GM12872 (cell line): ENCODE results near the gene ITFG1.

Source experiments
- TF ChIP-seq, protein P1 (sequence below): IDR thresholded peaks from 3 replicates; pipeline ENCODE4 v1.5.1; 2011; ENCODE audit warnings: low read depth, mild to moderate bottlenecking, low read length, moderate library complexity; ENCODE audit not compliant: insufficient read depth

ITFG1 gene

DNA sequence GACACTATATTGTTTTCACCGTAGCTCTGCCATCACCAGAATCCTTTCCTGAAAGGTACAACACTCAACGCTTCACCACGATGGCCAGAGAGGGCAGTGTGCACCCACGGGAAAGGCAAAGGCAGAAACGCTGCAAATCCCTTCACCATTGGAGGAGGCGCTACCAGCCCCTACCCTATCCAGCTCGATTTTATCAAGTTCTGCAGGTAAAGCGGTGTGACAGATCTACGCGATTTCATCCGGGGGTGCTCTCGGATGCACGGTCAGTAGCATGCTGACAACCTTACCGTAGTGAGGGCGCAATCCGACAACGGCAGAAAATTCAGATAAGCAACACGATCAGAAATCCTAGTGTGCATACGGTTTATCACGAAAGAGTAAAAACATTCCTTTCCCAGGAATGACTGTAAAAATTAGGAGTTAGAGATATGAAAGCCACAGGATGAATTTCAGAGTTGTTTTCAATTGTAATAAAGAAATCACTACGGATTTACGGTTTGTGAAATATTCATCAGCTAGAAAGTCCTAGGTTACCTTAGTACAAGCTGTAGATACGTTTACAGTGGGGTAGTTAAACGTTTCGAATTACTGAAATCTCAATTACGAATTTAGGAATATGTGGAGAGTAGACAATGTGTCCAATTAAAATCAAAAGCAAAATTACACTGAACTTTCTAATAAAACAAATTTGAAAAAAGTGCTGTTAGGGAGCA lies 318.9 kb downstream of the ITFG1 start:
- TF ChIP-seq, protein P1, sequence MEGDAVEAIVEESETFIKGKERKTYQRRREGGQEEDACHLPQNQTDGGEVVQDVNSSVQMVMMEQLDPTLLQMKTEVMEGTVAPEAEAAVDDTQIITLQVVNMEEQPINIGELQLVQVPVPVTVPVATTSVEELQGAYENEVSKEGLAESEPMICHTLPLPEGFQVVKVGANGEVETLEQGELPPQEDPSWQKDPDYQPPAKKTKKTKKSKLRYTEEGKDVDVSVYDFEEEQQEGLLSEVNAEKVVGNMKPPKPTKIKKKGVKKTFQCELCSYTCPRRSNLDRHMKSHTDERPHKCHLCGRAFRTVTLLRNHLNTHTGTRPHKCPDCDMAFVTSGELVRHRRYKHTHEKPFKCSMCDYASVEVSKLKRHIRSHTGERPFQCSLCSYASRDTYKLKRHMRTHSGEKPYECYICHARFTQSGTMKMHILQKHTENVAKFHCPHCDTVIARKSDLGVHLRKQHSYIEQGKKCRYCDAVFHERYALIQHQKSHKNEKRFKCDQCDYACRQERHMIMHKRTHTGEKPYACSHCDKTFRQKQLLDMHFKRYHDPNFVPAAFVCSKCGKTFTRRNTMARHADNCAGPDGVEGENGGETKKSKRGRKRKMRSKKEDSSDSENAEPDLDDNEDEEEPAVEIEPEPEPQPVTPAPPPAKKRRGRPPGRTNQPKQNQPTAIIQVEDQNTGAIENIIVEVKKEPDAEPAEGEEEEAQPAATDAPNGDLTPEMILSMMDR = peak; percentile 98

DNA sequence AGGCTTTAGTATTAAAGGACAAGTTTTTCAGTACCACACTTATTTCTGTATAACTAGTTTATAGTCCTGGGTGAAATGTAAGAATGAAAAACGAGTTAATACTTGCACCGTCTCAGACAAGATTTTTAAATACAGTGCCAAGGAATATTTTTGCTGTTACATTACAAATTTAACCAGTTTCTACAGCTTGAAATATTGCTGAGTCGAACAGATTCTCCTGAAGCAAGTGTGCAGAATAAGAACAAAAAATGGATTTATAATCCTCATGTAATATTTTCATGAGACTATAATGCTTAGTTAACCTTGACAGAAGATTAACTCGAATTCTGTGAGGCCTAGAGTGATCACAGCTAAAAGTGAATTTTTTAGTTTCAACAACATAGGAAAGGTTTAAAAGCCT lies 320.2 kb downstream of the ITFG1 start:
- TF ChIP-seq, protein P1 = no peak

DNA sequence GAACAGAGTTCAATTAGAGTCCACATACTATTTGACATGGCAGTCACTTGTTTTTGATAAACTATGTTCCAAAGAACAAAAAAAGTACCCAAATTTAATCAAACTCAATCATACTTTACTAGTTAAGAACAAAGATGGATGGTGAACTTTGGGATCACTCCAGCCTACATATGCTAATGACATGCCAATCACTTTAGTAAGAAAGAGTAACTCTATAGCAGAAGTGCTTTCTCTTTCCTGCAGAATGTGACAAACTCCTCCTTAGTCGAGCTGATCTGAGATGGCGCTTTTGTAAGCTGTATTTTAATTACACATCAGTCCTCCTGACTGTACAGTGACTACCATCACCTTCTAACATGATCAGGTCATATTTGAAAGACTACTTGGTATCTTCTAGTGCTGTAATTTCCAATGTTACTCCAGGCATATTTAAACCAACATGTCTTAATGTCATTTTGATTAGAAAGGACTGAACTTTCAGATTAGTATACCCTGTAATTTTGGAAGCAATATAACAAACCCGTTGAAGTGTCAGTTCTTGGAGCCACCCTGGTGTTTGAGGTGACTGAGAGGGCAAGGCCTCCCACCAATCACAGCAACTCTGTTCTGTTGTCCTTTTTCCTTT lies 321.2 kb downstream of the ITFG1 start:
- TF ChIP-seq, protein P1 = no peak

DNA sequence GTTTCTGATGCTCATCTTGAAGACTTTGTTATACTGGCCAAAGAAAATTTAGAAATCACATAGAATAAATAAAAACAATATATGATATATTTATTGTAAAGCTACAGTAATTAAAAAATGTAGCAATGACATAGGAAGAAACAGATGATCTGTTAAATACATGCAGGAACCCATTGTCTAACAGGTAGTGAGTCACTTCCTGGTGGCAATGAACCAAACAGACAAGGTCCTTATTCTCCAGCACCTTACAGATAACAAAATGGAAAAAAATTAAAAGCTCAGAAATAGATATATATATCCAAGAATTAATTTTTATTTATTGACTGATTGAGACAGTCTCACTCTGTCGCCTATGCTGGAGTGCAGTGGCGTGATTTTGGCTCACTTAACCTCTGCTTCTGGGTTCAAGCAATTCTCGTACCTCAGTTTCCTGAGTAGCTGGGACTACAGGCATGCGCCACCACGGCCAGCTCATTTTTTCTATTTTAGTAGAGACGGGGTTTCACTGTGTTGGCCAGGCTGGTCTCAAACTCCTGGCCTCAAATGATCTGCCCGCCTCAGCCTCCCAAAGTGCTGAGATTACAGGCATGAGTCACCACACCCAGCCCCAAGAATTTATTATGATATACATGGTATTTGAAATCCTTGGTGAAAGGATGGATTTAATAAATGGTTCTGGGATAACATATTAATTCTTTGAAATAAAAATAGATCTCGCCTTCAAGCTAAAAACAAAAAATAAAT lies 324.6 kb downstream of the ITFG1 start:
- TF ChIP-seq, protein P1 = no peak

DNA sequence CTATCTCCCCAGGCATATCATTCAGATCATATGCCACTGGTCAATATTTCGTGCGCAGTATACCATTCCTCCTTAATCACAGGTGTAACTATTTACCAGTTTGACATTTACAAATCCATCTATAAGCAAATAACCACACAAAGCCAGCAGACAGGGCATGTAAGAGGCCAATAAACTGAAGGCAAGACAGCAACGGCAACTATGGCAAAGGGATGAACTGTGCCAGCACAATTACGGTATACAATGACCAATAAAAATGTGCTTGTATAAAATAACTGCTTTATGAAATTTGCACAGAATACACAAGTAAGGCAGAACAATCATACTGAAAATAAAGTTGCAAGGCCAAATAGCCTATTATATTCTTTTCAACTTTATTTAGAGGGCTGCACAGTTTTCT lies 326.3 kb downstream of the ITFG1 start:
- TF ChIP-seq, protein P1 = no peak

DNA sequence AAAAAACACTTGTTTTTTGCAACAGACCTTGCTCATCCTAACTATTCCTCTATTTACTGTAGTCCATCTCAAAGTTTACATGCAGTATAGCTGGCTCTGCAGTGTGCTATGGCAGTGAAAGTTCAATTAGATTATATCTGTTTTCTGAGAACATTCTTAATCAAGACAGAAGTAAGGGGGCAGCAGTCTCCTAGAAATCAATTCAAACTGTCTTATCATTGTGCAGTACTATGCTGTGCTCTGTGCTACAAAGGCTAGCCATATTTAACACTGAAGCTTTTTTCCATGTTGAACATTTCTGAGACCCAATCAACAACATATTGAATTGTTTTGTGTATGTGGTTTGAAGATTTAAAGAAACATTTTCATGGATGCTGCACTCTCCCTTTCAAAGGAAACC lies 328.6 kb downstream of the ITFG1 start:
- TF ChIP-seq, protein P1 = no peak

DNA sequence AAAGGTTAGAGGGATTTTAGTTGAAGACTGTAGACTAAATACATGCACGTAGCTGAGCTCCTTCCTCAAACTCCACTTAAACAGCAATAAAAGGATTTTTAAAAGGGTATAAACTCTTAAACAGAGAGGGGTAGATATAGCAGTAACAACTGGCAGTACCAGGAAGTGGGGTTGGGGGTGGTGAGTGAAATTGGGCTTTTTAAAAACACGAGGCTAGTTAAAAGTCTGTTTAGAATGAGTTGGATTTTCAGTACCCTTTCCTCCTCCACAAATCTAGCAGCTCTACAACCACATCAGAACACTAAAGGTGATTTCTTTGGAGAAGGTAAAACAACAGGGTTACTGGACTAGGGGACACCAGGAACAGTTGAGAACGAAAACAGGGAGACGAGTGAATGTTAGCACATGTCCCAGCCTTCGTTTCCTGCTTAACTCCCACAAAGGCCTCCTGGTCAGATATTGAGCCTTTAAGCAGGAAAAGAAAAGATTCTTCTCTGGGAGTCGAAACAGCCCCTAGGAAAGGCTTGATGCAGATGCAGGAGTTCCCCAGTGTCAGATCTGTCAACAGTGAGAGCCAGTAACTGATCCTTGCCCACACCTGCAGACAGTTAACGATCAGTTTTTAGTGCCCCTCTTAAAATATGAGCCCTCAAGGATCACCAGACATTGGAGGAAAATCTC lies 331.0 kb downstream of the ITFG1 start:
- TF ChIP-seq, protein P1 = no peak
